ENCODE data around the gene OCEL1. TPM values are rescaled to one million over a fixed set of nuclear protein-coding genes. Genes with fewer than 3 reads are reported as not detected.

The OCEL1 gene
- polyA plus RNA-seq (1.9 and 6.5 TPM in 2 replicates), polyA minus RNA-seq (2.4 and 2.9 TPM in 2 replicates)

GRCh38 chr19:17226002-17226933, at the start of gene OCEL1:
OCEL1 (plus strand) TSS chr19:17226226; CDS start chr19:17226248, 22 bp downstream.
- Histone ChIP-seq H2AFZ (ENCODE audit: low read depth, low read length) (peak within 1 kb of the TSS; percentile 19), H3K9ac (ENCODE audit: low read length) (peak within 1 kb of the TSS; percentile 78), H3K9me2 (ENCODE audit: insufficient read depth, low read length) (no peaks in the 10 kb centered on the region), H3K9me3 (ENCODE audit: low read length) (no peaks in the 10 kb centered on the region), H3K27me3 (ENCODE audit: insufficient read depth, low read depth, low read length) (no peaks in the 10 kb centered on the region), H3K27ac (ENCODE audit: low read length) (peak within 1 kb of the TSS; percentile 88), H3F3A (ENCODE audit: insufficient read depth, low read length, poor library complexity, severe bottlenecking) (no peaks in the 10 kb centered on the region), H4K20me1 (ENCODE audit: insufficient read depth) (no peaks in the 10 kb centered on the region), H3K4me3 (ENCODE audit: low read length) (peak within 1 kb of the TSS; percentile 84), H3K4me2 (ENCODE audit: low read length) (peak within 1 kb of the TSS; percentile 70), H3K36me3 (ENCODE audit: insufficient read depth, low read length) (no peaks in the 10 kb centered on the region), H3K79me2 (replicated peaks; ENCODE audit: insufficient read depth, low read length) (no peaks in the 10 kb centered on the region)
- TF ChIP-seq MXI1 (conservative IDR thresholded peaks at IDR 0.05; ENCODE audit: poor library complexity, severe bottlenecking) (peak; percentile 45), RAD21 (conservative IDR thresholded peaks at IDR 0.05) (peak; percentile 43), SMC3 (conservative IDR thresholded peaks at IDR 0.05; ENCODE audit: poor library complexity) (peak; percentile 52), POLR2AphosphoS5 (IDR thresholded peaks at IDR 0.05) (peak; percentile 64), TAF1 (IDR thresholded peaks at IDR 0.05; ENCODE audit: low read depth) (peak; percentile 77), CTCF (IDR thresholded peaks at IDR 0.05; ENCODE audit: poor library complexity, severe bottlenecking) (no peak), EZH2 (IDR thresholded peaks at IDR 0.05; ENCODE audit: borderline replicate concordance, insufficient read depth, low read length, poor library complexity, severe bottlenecking) (no peak), EP300 (conservative IDR thresholded peaks at IDR 0.05; ENCODE audit: poor library complexity, severe bottlenecking) (peak; percentile 66)
- TF ChIP-seq, protein P1, sequence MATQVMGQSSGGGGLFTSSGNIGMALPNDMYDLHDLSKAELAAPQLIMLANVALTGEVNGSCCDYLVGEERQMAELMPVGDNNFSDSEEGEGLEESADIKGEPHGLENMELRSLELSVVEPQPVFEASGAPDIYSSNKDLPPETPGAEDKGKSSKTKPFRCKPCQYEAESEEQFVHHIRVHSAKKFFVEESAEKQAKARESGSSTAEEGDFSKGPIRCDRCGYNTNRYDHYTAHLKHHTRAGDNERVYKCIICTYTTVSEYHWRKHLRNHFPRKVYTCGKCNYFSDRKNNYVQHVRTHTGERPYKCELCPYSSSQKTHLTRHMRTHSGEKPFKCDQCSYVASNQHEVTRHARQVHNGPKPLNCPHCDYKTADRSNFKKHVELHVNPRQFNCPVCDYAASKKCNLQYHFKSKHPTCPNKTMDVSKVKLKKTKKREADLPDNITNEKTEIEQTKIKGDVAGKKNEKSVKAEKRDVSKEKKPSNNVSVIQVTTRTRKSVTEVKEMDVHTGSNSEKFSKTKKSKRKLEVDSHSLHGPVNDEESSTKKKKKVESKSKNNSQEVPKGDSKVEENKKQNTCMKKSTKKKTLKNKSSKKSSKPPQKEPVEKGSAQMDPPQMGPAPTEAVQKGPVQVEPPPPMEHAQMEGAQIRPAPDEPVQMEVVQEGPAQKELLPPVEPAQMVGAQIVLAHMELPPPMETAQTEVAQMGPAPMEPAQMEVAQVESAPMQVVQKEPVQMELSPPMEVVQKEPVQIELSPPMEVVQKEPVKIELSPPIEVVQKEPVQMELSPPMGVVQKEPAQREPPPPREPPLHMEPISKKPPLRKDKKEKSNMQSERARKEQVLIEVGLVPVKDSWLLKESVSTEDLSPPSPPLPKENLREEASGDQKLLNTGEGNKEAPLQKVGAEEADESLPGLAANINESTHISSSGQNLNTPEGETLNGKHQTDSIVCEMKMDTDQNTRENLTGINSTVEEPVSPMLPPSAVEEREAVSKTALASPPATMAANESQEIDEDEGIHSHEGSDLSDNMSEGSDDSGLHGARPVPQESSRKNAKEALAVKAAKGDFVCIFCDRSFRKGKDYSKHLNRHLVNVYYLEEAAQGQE (IDR thresholded peaks at IDR 0.05; ENCODE audit: borderline replicate concordance), result peak; percentile 45

DNA sequence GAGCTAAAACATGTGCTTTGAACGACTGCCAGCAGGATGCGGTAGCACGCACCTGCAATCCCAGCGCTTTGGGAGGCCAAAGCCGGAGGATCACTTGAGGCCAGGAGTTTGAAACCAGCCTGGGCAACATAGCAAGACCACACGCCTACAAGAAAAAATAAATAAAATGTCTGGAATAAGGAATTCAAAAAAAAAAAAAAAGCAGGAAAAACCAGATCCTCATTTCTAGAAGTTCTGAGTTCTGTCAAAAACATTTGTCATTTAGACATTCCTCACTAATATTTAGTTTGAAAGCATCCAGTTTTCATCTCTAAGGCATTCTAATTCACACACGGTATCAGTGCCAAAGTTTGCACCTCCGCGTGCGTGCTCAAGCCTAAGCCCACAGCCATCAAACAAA, 47.7 kb upstream of the OCEL1 start:
- H3K4me2 ChIP-seq (ENCODE audit: low read length), result no peak overlapping the region
- no peak overlapping the region for H3K27ac ChIP-seq (ENCODE audit: low read length)
- no peaks in the 10 kb centered on the region for H3F3A ChIP-seq (ENCODE audit: insufficient read depth, low read length, poor library complexity, severe bottlenecking)
- no peaks in the 10 kb centered on the region for H3K9me2 ChIP-seq (ENCODE audit: insufficient read depth, low read length)
- H3K79me2 ChIP-seq (replicated peaks; ENCODE audit: insufficient read depth, low read length), result no peaks in the 10 kb centered on the region
- H3K9ac ChIP-seq (ENCODE audit: low read length), result no peak overlapping the region
- no peaks in the 10 kb centered on the region for H4K20me1 ChIP-seq (ENCODE audit: insufficient read depth)
- H2AFZ ChIP-seq (ENCODE audit: low read depth, low read length), result no peak overlapping the region
- H3K27me3 ChIP-seq (ENCODE audit: insufficient read depth, low read depth, low read length), result no peaks in the 10 kb centered on the region
- H3K36me3 ChIP-seq (ENCODE audit: insufficient read depth, low read length), result no peaks in the 10 kb centered on the region
- no peaks in the 10 kb centered on the region for H3K9me3 ChIP-seq (ENCODE audit: low read length)
- TF ChIP-seq RAD21 (conservative IDR thresholded peaks at IDR 0.05), result no peak
- TF ChIP-seq, protein P1 (IDR thresholded peaks at IDR 0.05; ENCODE audit: borderline replicate concordance), result no peak
- no peak for TF ChIP-seq MXI1 (conservative IDR thresholded peaks at IDR 0.05; ENCODE audit: poor library complexity, severe bottlenecking)
- TF ChIP-seq EP300 (conservative IDR thresholded peaks at IDR 0.05; ENCODE audit: poor library complexity, severe bottlenecking), result no peak
- TF ChIP-seq SMC3 (conservative IDR thresholded peaks at IDR 0.05; ENCODE audit: poor library complexity), result no peak
- H3K4me3 ChIP-seq (ENCODE audit: low read length), result no peak overlapping the region
